Body of pancreas (tissue), 4 donors: ENCODE data around the gene PF4V1.

Experiments used
- CTCF ChIP-seq, 7 experiments: fragments of 450-650 bp in 4 of 7; fragments of 200-600 bp in 3 of 7; sonication (generic) in 3 of 7; IDR thresholded peaks; one replicate each; pipeline ENCODE4 v1.5.1; 2016 to 2019; ENCODE audit warnings: antibody characterized with exemption in 7 of 7
- POLR2A ChIP-seq, 3 donors: fragments of 450-650 bp; IDR thresholded peaks; one replicate each; pipeline ENCODE4 v1.6.1; 2016; ENCODE audit warnings: antibody characterized with exemption in 3 of 3, mild to moderate bottlenecking in 2 of 3

GRCh38 chr4:73869130-73870055, 16.3 kb downstream of the PF4V1 start, which contains the start of gene CXCL1:
- TF ChIP-seq CTCF (IDR thresholded peaks at IDR 0.05) (no peak), POLR2A (IDR thresholded peaks at IDR 0.05) (peak; percentile 25 to 83 (median 83))
